Common myeloid progenitor, CD34-positive (primary cell): ENCODE results near the gene PIWIL4.

Experiments used
- CTCF ChIA-PET: fragments of 350-600 bp; sonication (Branson Sonifier 250); formaldehyde crosslinking; loops from one replicate; lab custom pipeline; 2021; ENCODE audit warnings: antibody characterized with exemption; lab: Charles Lee
- POLR2A ChIA-PET: fragments of 350-600 bp; sonication (Branson Sonifier 250); formaldehyde crosslinking; loops from one replicate; lab custom pipeline; 2021; ENCODE audit warnings: antibody characterized with exemption; lab: Charles Lee
- DNase-seq, 3 donors: peaks; one replicate each; pipeline versions ENCODE4 v3.0.0 to v3.0.0-alpha.2; 2013
- H3K27ac ChIP-seq, 2 experiments: 1 replicate in 1 of 2; 2 replicates in 1 of 2; pipeline ENCODE4 v1.7.0; 2013; ENCODE audit warnings: inconsistent platforms in 2 of 2, low read length in 2 of 2, mild to moderate bottlenecking in 2 of 2, low read depth in 1 of 2, moderate library complexity in 1 of 2; ENCODE audit not compliant: severe bottlenecking in 2 of 2, insufficient read depth in 1 of 2, poor library complexity in 1 of 2
- H3K27me3 ChIP-seq, 5 experiments: replicated peaks in 2 of 5; 1 replicate in 3 of 5; 2 replicates in 2 of 5; pipeline versions ENCODE4 v1.6.1 to v1.7.0; 2013; ENCODE audit warnings: low read length in 4 of 5, mild to moderate bottlenecking in 2 of 5, moderate library complexity in 2 of 5, inconsistent platforms in 1 of 5; ENCODE audit not compliant: insufficient read depth in 5 of 5, control insufficient read depth in 4 of 5
- H3K36me3 ChIP-seq, 4 experiments: 1 replicate in 2 of 4; 2 replicates in 2 of 4; pipeline versions ENCODE4 v1.6.1 to v1.7.0; 2013; ENCODE audit warnings: low read length in 3 of 4, control low read depth in 1 of 4, mild to moderate bottlenecking in 1 of 4; ENCODE audit not compliant: control insufficient read depth in 4 of 4, insufficient read depth in 4 of 4
- H3K4me1 ChIP-seq, 4 experiments: 1 replicate in 3 of 4; 2 replicates in 1 of 4; pipeline versions ENCODE4 v1.6.1 to v1.7.1; 2013; ENCODE audit warnings: low read length in 3 of 4, mild to moderate bottlenecking in 3 of 4, control low read depth in 1 of 4, inconsistent platforms in 1 of 4, moderate library complexity in 1 of 4; ENCODE audit not compliant: control insufficient read depth in 4 of 4, insufficient read depth in 4 of 4; ENCODE audit errors: control extremely low read depth in 1 of 4
- H3K4me3 ChIP-seq, 7 experiments: 1 replicate in 4 of 7; 2 replicates in 3 of 7; pipeline versions ENCODE4 v1.5.1 to v1.7.0; 2013; ENCODE audit warnings: mild to moderate bottlenecking in 7 of 7, low read length in 6 of 7, moderate library complexity in 6 of 7, inconsistent platforms in 2 of 7, low read depth in 2 of 7, control low read depth in 1 of 7; ENCODE audit not compliant: insufficient read depth in 4 of 7, control insufficient read depth in 1 of 7; ENCODE audit errors: extremely low read depth in 1 of 7
- H3K9me3 ChIP-seq, 5 experiments: 1 replicate in 4 of 5; 2 replicates in 1 of 5; pipeline versions ENCODE4 v1.6.1 to v1.7.1; 2013; ENCODE audit warnings: low read length in 4 of 5, mild to moderate bottlenecking in 2 of 5, inconsistent platforms in 1 of 5, low read depth in 1 of 5, moderate library complexity in 1 of 5; ENCODE audit not compliant: control insufficient read depth in 4 of 5, insufficient read depth in 2 of 5; ENCODE audit errors: control extremely low read depth in 1 of 5
- WGBS: methylation state at CpG from one replicate; pipeline ENCODE4 v1.1.5; 2013; ENCODE audit not compliant: insufficient coverage; 5-methylcytosine and 5-hydroxymethylcytosine counted together

Gene PIWIL4

GRCh38 chr11:94649964-94650623 is 82.9 kb downstream of the PIWIL4 start:
- 94% methylated on average over 4 of the region's 4 CpGs for WGBS
- ChIA-PET CTCF (interaction anchor here (3.7 kb wide), 1 partner anchor 27 kb away, joined by 12 read pairs; no protein-coding TSS in a partner anchor), POLR2A (no interaction called here)
- no peaks in the 10 kb centered on the region for H3K36me3 ChIP-seq
- no peak overlapping the region for H3K4me3 ChIP-seq
- no peaks in the 10 kb centered on the region for H3K27me3 ChIP-seq
- no peak overlapping the region for H3K27ac ChIP-seq
- DNase-seq = no peak
- no peaks in the 10 kb centered on the region for H3K9me3 ChIP-seq
- H3K4me1 ChIP-seq = peaks cover 0 to 6% (median 3%) of the 10 kb centered on the region in 4 experiments

GRCh38 chr11:94650756-94651155 is 83.6 kb downstream of the PIWIL4 start:
- WGBS = 85% methylated on average over 7 of the region's 7 CpGs
- Histone ChIP-seq H3K4me1 (peaks cover 0 to 6% (median 3%) of the 10 kb centered on the region in 4 experiments), H3K36me3 (no peaks in the 10 kb centered on the region), H3K4me3 (no peak overlapping the region), H3K27me3 (no peaks in the 10 kb centered on the region), H3K27ac (no peak overlapping the region), H3K9me3 (no peaks in the 10 kb centered on the region)
- CTCF ChIA-PET = interaction anchor here (3.7 kb wide), 1 partner anchor 28 kb away, joined by 12 read pairs; no protein-coding TSS in a partner anchor
- DNase-seq = no peak
- POLR2A ChIA-PET = no interaction called here

GRCh38 chr11:94652735-94653284 is 85.6 kb downstream of the PIWIL4 start:
- ChIA-PET CTCF (interaction anchor here (1.2 kb wide), 1 partner anchor 29 kb away, joined by 4 read pairs; no protein-coding TSS in a partner anchor), POLR2A (no interaction called here)
- WGBS = 98% methylated on average over 4 of the region's 6 CpGs
- H3K27ac ChIP-seq = no peak overlapping the region
- H3K27me3 ChIP-seq = no peaks in the 10 kb centered on the region
- peaks cover 0 to 6% (median 3%) of the 10 kb centered on the region in 4 experiments for H3K4me1 ChIP-seq
- H3K36me3 ChIP-seq = no peaks in the 10 kb centered on the region
- no peak for DNase-seq
- H3K9me3 ChIP-seq = no peaks in the 10 kb centered on the region
- no peak overlapping the region for H3K4me3 ChIP-seq

GRCh38 chr11:94653561-94653960 is 86.4 kb downstream of the PIWIL4 start:
- Histone ChIP-seq H3K9me3 (no peaks in the 10 kb centered on the region), H3K4me1 (peaks cover 0 to 6% (median 3%) of the 10 kb centered on the region in 4 experiments), H3K27ac (no peak overlapping the region), H3K4me3 (no peak overlapping the region), H3K36me3 (no peaks in the 10 kb centered on the region), H3K27me3 (no peaks in the 10 kb centered on the region)
- CTCF ChIA-PET = interaction anchor here (1.2 kb wide), 1 partner anchor 30 kb away, joined by 4 read pairs; no protein-coding TSS in a partner anchor
- WGBS = 89% methylated on average over 2 of the region's 5 CpGs
- POLR2A ChIA-PET = no interaction called here
- no peak for DNase-seq

GRCh38 chr11:94654201-94654600 is 87.0 kb downstream of the PIWIL4 start:
- POLR2A ChIA-PET = no interaction called here
- no peaks in the 10 kb centered on the region for H3K9me3 ChIP-seq
- DNase-seq = no peak
- no peak overlapping the region for H3K4me3 ChIP-seq
- H3K27me3 ChIP-seq = no peaks in the 10 kb centered on the region
- H3K27ac ChIP-seq = no peak overlapping the region
- peaks cover 0 to 3% (median 2%) of the 10 kb centered on the region in 4 experiments for H3K4me1 ChIP-seq
- no peaks in the 10 kb centered on the region for H3K36me3 ChIP-seq
- CTCF ChIA-PET = no interaction called here
- WGBS = 100% methylated on average over 5 of the region's 7 CpGs

- Histone ChIP-seq H3K27ac (no peak overlapping the region), H3K27me3 (no peaks in the 10 kb centered on the region), H3K36me3 (no peaks in the 10 kb centered on the region), H3K9me3 (no peaks in the 10 kb centered on the region), H3K4me3 (no peak overlapping the region), H3K4me1 (no peaks in the 10 kb centered on the region)
- 93% methylated on average over 2 of the region's 3 CpGs for WGBS
- no peak for DNase-seq
- CTCF ChIA-PET = interaction anchor here (1.1 kb wide), 1 partner anchor 32 kb away, joined by 3 read pairs; no protein-coding TSS in a partner anchor
- POLR2A ChIA-PET = no interaction called here
These were observed 88.1 kb downstream of the PIWIL4 start for GRCh38 chr11:94655291-94655690.

- H3K4me3 ChIP-seq = no peak overlapping the region
- no peaks in the 10 kb centered on the region for H3K4me1 ChIP-seq
- H3K9me3 ChIP-seq = no peaks in the 10 kb centered on the region
- ChIA-PET POLR2A (no interaction called here), CTCF (interaction anchor here (1.1 kb wide), 1 partner anchor 32 kb away, joined by 3 read pairs; no protein-coding TSS in a partner anchor)
- H3K27ac ChIP-seq = no peak overlapping the region
- WGBS = no CpG with 5 or more reads among the region's 1 CpG
- DNase-seq = no peak
- no peaks in the 10 kb centered on the region for H3K36me3 ChIP-seq
- H3K27me3 ChIP-seq = no peaks in the 10 kb centered on the region
These were observed 88.8 kb downstream of the PIWIL4 start for GRCh38 chr11:94655956-94656355.
